ENCODE measurements around the gene RAB33A. TPM values are rescaled to one million over a fixed set of nuclear protein-coding genes. Genes with fewer than 3 reads are reported as not detected.

Gene RAB33A
- total RNA-seq, 1 donor from 2014 or later = 4.4 TPM

GRCh38 chrX:130147631-130148030 is 24.1 kb upstream of the RAB33A start:
- Mint-ChIP-seq H3K36me3 (peaks cover 25% of the 10 kb centered on the region), H3K27ac (no peak overlapping the region), H3K27me3 (ENCODE audit: insufficient read depth, low read depth) (no peaks in the 10 kb centered on the region), H3K4me3 (no peak overlapping the region), H3K9me3 (no peaks in the 10 kb centered on the region), H3K4me1 (no peaks in the 10 kb centered on the region)
- H3F3A ChIP-seq (ENCODE audit: low read depth) = no peaks in the 10 kb centered on the region
- no peaks in the 10 kb centered on the region for H3K79me2 ChIP-seq (ENCODE audit: low read depth)
- H3K27me3 ChIP-seq = no peaks in the 10 kb centered on the region
- H3K27ac ChIP-seq = no peak overlapping the region
- no peaks in the 10 kb centered on the region for H3K9me3 ChIP-seq (ENCODE audit: low read depth)
- H3K4me3 ChIP-seq = no peak overlapping the region
- DNase-seq (ENCODE audit: low spot score) = no peak
- no peak overlapping the region for H2AFZ ChIP-seq (replicated peaks)
- TF ChIP-seq EZH2phosphoT487 (IDR thresholded peaks at IDR 0.05) (no peak), CTCF (IDR thresholded peaks at IDR 0.05) (no peak), EZH2 (IDR thresholded peaks at IDR 0.05) (no peak)
- no peak overlapping the region for H3K9ac ChIP-seq
- H3K4me1 ChIP-seq = no peaks in the 10 kb centered on the region
- no peaks in the 10 kb centered on the region for H3K36me3 ChIP-seq
- H4K20me1 ChIP-seq (ENCODE audit: low read depth) = no peaks in the 10 kb centered on the region
- H3K4me2 ChIP-seq = no peak overlapping the region

DNA sequence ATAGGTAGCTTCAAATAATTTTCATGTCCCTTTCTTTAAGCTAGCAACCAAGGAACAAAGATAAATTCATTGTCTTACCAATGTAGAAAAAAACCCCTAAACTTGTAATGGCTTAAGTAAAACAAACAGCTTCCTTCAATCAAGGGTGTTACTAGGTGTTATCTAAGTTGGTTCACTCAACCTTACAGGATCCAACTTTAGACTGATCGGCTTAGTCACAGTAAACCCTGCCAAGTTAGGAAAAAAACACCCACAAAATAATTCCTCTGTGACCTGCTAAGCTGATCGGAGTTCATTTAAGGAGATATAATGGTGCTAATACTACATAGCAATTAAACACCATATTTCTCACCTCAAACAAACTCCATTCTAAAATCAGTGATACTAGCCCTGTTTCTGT is 16.2 kb upstream of the RAB33A start:
- H3K4me3 Mint-ChIP-seq = no peak overlapping the region
- no peaks in the 10 kb centered on the region for H3K9me3 ChIP-seq (ENCODE audit: low read depth)
- H3K27ac ChIP-seq = no peak overlapping the region
- no peak overlapping the region for H3K9ac ChIP-seq
- DNase-seq (ENCODE audit: low spot score) = no peak
- H3K4me2 ChIP-seq = no peak overlapping the region
- H4K20me1 ChIP-seq (ENCODE audit: low read depth) = no peaks in the 10 kb centered on the region
- no peaks in the 10 kb centered on the region for H3K27me3 ChIP-seq
- no peaks in the 10 kb centered on the region for H3K27me3 Mint-ChIP-seq (ENCODE audit: insufficient read depth, low read depth)
- H3K36me3 Mint-ChIP-seq = peaks cover 4% of the 10 kb centered on the region
- H3K27ac Mint-ChIP-seq = no peak overlapping the region
- no peaks in the 10 kb centered on the region for H3K79me2 ChIP-seq (ENCODE audit: low read depth)
- no peaks in the 10 kb centered on the region for H3K4me1 ChIP-seq
- H2AFZ ChIP-seq (replicated peaks) = no peak overlapping the region
- no peaks in the 10 kb centered on the region for H3K36me3 ChIP-seq
- no peak for TF ChIP-seq EZH2 (IDR thresholded peaks at IDR 0.05)
- no peak for TF ChIP-seq CTCF (IDR thresholded peaks at IDR 0.05)
- no peak for TF ChIP-seq EZH2phosphoT487 (IDR thresholded peaks at IDR 0.05)
- no peaks in the 10 kb centered on the region for H3K9me3 Mint-ChIP-seq
- H3K4me1 Mint-ChIP-seq = no peaks in the 10 kb centered on the region
- H3K4me3 ChIP-seq = no peak overlapping the region
- no peaks in the 10 kb centered on the region for H3F3A ChIP-seq (ENCODE audit: low read depth)

- Histone ChIP-seq H3K4me3 (no peak overlapping the region), H3F3A (ENCODE audit: low read depth) (no peaks in the 10 kb centered on the region), H3K9me3 (ENCODE audit: low read depth) (no peaks in the 10 kb centered on the region), H3K4me2 (no peak overlapping the region), H3K79me2 (ENCODE audit: low read depth) (peaks cover 8% of the 10 kb centered on the region), H3K9ac (no peak overlapping the region), H3K4me1 (no peaks in the 10 kb centered on the region), H2AFZ (replicated peaks) (no peak overlapping the region), H3K27me3 (no peaks in the 10 kb centered on the region), H4K20me1 (ENCODE audit: low read depth) (no peaks in the 10 kb centered on the region), H3K36me3 (no peaks in the 10 kb centered on the region), H3K27ac (no peak overlapping the region)
- Mint-ChIP-seq H3K27me3 (ENCODE audit: insufficient read depth, low read depth) (no peaks in the 10 kb centered on the region), H3K4me3 (no peak overlapping the region), H3K4me1 (peaks cover 4% of the 10 kb centered on the region), H3K36me3 (peaks cover 7% of the 10 kb centered on the region), H3K27ac (no peak overlapping the region), H3K9me3 (no peaks in the 10 kb centered on the region)
- no peak for DNase-seq (ENCODE audit: low spot score)
- TF ChIP-seq CTCF (IDR thresholded peaks at IDR 0.05) = no peak
These were observed 13.5 kb upstream of the RAB33A start for GRCh38 chrX:130158311-130158710.

- Histone ChIP-seq H4K20me1 (ENCODE audit: low read depth) (no peaks in the 10 kb centered on the region), H3K4me3 (no peak overlapping the region)
- no peak for DNase-seq (ENCODE audit: low spot score)
These were observed 12.0 kb upstream of the RAB33A start for GRCh38 chrX:130159776-130160175.

More at GRCh38 chrX:130159776-130160175, 12.0 kb upstream of the RAB33A start:
- H3F3A ChIP-seq (ENCODE audit: low read depth) = no peaks in the 10 kb centered on the region
- no peaks in the 10 kb centered on the region for H3K27me3 Mint-ChIP-seq (ENCODE audit: insufficient read depth, low read depth)
- H3K9ac ChIP-seq = no peak overlapping the region
- H3K36me3 Mint-ChIP-seq = peaks cover 7% of the 10 kb centered on the region
- H3K9me3 Mint-ChIP-seq = no peaks in the 10 kb centered on the region
- H3K4me3 Mint-ChIP-seq = no peak overlapping the region
- peaks cover 5% of the 10 kb centered on the region for H3K4me1 ChIP-seq
- H3K9me3 ChIP-seq (ENCODE audit: low read depth) = no peaks in the 10 kb centered on the region
- no peak overlapping the region for H3K27ac Mint-ChIP-seq
- H3K4me1 Mint-ChIP-seq = peaks cover 13% of the 10 kb centered on the region
- H3K27me3 ChIP-seq = no peaks in the 10 kb centered on the region
- H2AFZ ChIP-seq (replicated peaks) = no peak overlapping the region
- no peak overlapping the region for H3K27ac ChIP-seq
- no peak for TF ChIP-seq EZH2phosphoT487 (IDR thresholded peaks at IDR 0.05)
- TF ChIP-seq CTCF (IDR thresholded peaks at IDR 0.05) = no peak
- no peak for TF ChIP-seq EZH2 (IDR thresholded peaks at IDR 0.05)
- no peak overlapping the region for H3K4me2 ChIP-seq
- H3K36me3 ChIP-seq = no peaks in the 10 kb centered on the region
- H3K79me2 ChIP-seq (ENCODE audit: low read depth) = peaks cover 21% of the 10 kb centered on the region
